GM23338 (cell line): ENCODE measurements around the gene SIAH1.

Source experiments
- CTCF ChIP-seq, 2 experiments: fragments of 200-600 bp in 1 of 2; sonication (generic) in 1 of 2; conservative IDR thresholded peaks; 2 replicates each; pipeline versions ENCODE4 v1.5.1 to v1.6.1; 2016 to 2017; ENCODE audit warnings: antibody characterized with exemption in 2 of 2, low read depth in 2 of 2, mild to moderate bottlenecking in 2 of 2, moderate library complexity in 1 of 2
- ETS1 ChIP-seq: IDR thresholded peaks from 2 replicates; pipeline ENCODE4 v1.6.1; 2016; ENCODE audit warnings: antibody characterized with exemption
- EZH2 ChIP-seq: fragments of 200-600 bp; sonication (generic); IDR thresholded peaks from one replicate; pipeline ENCODE4 v1.8.0; 2017; ENCODE audit warnings: antibody characterized with exemption, mild to moderate bottlenecking, low read depth; ENCODE audit not compliant: unreplicated experiment
- EZH2phosphoT487 ChIP-seq: fragments of 200-600 bp; sonication (generic); IDR thresholded peaks from one replicate; pipeline ENCODE4 v1.8.1; 2018; ENCODE audit warnings: antibody characterized with exemption; ENCODE audit not compliant: unreplicated experiment
- JUNB ChIP-seq: IDR thresholded peaks from one replicate; pipeline ENCODE4 v1.6.1; 2016; ENCODE audit warnings: antibody characterized with exemption; ENCODE audit not compliant: unreplicated experiment
- POLR2AphosphoS5 ChIP-seq: IDR thresholded peaks from 2 replicates; pipeline ENCODE4 v1.6.1; 2016; ENCODE audit warnings: antibody characterized with exemption, low read depth
- REST ChIP-seq: IDR thresholded peaks from one replicate; pipeline ENCODE4 v1.6.1; 2018; ENCODE audit warnings: antibody characterized with exemption; ENCODE audit not compliant: unreplicated experiment
- ZNF331 ChIP-seq: fragments of 250-450 bp; sonication (Bioruptor Pico); IDR thresholded peaks from 2 replicates; pipeline ENCODE4 v1.5.0; 2020; ENCODE audit warnings: low read depth, mild to moderate bottlenecking, moderate library complexity
- ZNF462 ChIP-seq: fragments of 250-450 bp; sonication (Bioruptor Pico); IDR thresholded peaks from 2 replicates; pipeline ENCODE4 v1.5.0; 2020; ENCODE audit warnings: mild to moderate bottlenecking, moderate library complexity

GRCh38 chr16:48310908-48311641 is 74.1 kb downstream of the SIAH1 start:
- TF ChIP-seq JUNB (no peak), CTCF (conservative IDR thresholded peaks at IDR 0.05; ENCODE audit: low read depth in 2 of 2) (no peak), ETS1 (no peak), POLR2AphosphoS5 (no peak), REST (no peak), EZH2 (no peak), ZNF462 (CRISPR knock-in tag) (no peak), EZH2phosphoT487 (no peak), ZNF331 (CRISPR knock-in tag) (no peak)
